Keratinocyte (primary cell): ENCODE measurements around the gene CCDC12. TPM values are rescaled to one million over a fixed set of nuclear protein-coding genes. Genes with fewer than 3 reads are reported as not detected.

Experiments
- DNase-seq: peaks from one replicate; pipeline ENCODE4 v3.0.0-alpha.2; 2011; ENCODE audit warnings: low read depth, missing footprints, low spot score
- FAIRE-seq: peaks from 2 replicates; lab custom pipeline; 2011; peaks lifted over from hg19 to GRCh38; lab: Jason Lieb, UNC
- H2AFZ ChIP-seq: 2 replicates; pipeline ENCODE4 v1.6.0; 2012; ENCODE audit warnings: low read length, control low read depth, inconsistent platforms; ENCODE audit not compliant: control insufficient read depth
- H3K27ac ChIP-seq: 2 replicates; pipeline ENCODE4 v1.5.1; 2011; ENCODE audit warnings: low read length; ENCODE audit not compliant: control insufficient read depth, insufficient read depth
- H3K27me3 ChIP-seq: 3 replicates; pipeline ENCODE4 v1.6.0; 2011; ENCODE audit warnings: low read length; ENCODE audit not compliant: control insufficient read depth, insufficient read depth; ENCODE audit errors: extremely low read depth
- H3K36me3 ChIP-seq, 2 experiments: 2 replicates in 1 of 2; 3 replicates in 1 of 2; pipeline ENCODE4 v1.5.1; 2011; ENCODE audit warnings: low read length in 2 of 2, mild to moderate bottlenecking in 1 of 2; ENCODE audit not compliant: control insufficient read depth in 2 of 2, insufficient read depth in 2 of 2; ENCODE audit errors: extremely low read depth in 1 of 2
- H3K4me1 ChIP-seq: 3 replicates; pipeline ENCODE4 v1.5.1; 2011; ENCODE audit warnings: low read length; ENCODE audit not compliant: control insufficient read depth, insufficient read depth; ENCODE audit errors: extremely low read depth
- H3K4me2 ChIP-seq: 3 replicates; pipeline ENCODE4 v1.6.0; 2011; ENCODE audit warnings: low read depth, low read length; ENCODE audit not compliant: control insufficient read depth, insufficient read depth; ENCODE audit errors: extremely low read depth
- H3K4me3 ChIP-seq, 3 experiments: fragments of 200-600 bp in 1 of 3; sonication (generic) in 1 of 3; 2 replicates in 2 of 3; 3 replicates in 1 of 3; pipeline ENCODE4 v1.5.1; 2011 to 2016; ENCODE audit warnings: low read length in 3 of 3, mild to moderate bottlenecking in 3 of 3, control low read depth in 2 of 3, inconsistent platforms in 1 of 3, low read depth in 1 of 3, mixed read lengths in 1 of 3, mixed run types in 1 of 3, moderate library complexity in 1 of 3; ENCODE audit not compliant: control insufficient read depth in 2 of 3, insufficient read depth in 2 of 3; ENCODE audit errors: extremely low read depth in 1 of 3
- H3K79me2 ChIP-seq: 2 replicates; pipeline ENCODE4 v1.6.0; 2012; ENCODE audit warnings: low read length; ENCODE audit not compliant: control insufficient read depth, insufficient read depth
- H3K9ac ChIP-seq: 3 replicates; pipeline ENCODE4 v1.6.0; 2011; ENCODE audit warnings: low read length; ENCODE audit not compliant: control insufficient read depth, insufficient read depth; ENCODE audit errors: extremely low read depth
- H3K9me1 ChIP-seq: 3 replicates; pipeline ENCODE4 v1.6.0; 2011; ENCODE audit warnings: low read length; ENCODE audit not compliant: control insufficient read depth, insufficient read depth; ENCODE audit errors: extremely low read depth
- H3K9me3 ChIP-seq: 2 replicates; pipeline ENCODE4 v1.5.1; 2012; ENCODE audit warnings: low read depth, low read length; ENCODE audit not compliant: control insufficient read depth
- H4K20me1 ChIP-seq: 3 replicates; pipeline ENCODE4 v1.6.0; 2011; ENCODE audit warnings: low read length; ENCODE audit not compliant: control insufficient read depth, insufficient read depth; ENCODE audit errors: extremely low read depth
- EZH2 ChIP-seq: IDR thresholded peaks from one replicate; pipeline ENCODE4 v1.6.1; 2012; ENCODE audit warnings: inconsistent platforms, mild to moderate bottlenecking, low read length, moderate library complexity
- dilution Hi-C: fragments of 300-500 bp; cut with MboI; formaldehyde crosslinking; loops from one replicate; pipeline ENCODE4 v1.7.0; 2020; ENCODE audit warnings: low sequenced_read_pairs; ENCODE audit not compliant: extremely low pct_ligation_motif_present
- polyA plus RNA-seq, 5 experiments: library from polyadenylated mRNA; depleted of rRNA in 3 of 5; stranded (reverse) in 3 of 5; stranded (forward) in 1 of 5; unstranded in 1 of 5; fragments of >200 nt; gene quantifications; 1 replicate in 1 of 5; 2 replicates in 3 of 5; 3 replicates in 1 of 5; pipeline versions ENCODE4 v1.2.1 to v1.2.3, GENCODE V29; 2011 to 2012; ENCODE audit warnings: missing spikeins in 2 of 5, low read depth in 1 of 5, low replicate concordance in 1 of 5
- TF ChIP-seq, protein P1 (sequence below), 3 experiments: IDR thresholded peaks in 1 of 3; conservative IDR thresholded peaks in 1 of 3; optimal IDR thresholded peaks in 1 of 3; 2 replicates in 2 of 3; 3 replicates in 1 of 3; pipeline versions ENCODE3 to v1.5.1; 2011; ENCODE audit warnings: low read length in 3 of 3, mild to moderate bottlenecking in 3 of 3, moderate library complexity in 2 of 3, control low read depth in 1 of 3, inconsistent platforms in 1 of 3; ENCODE audit not compliant: insufficient read depth in 2 of 3; ENCODE audit errors: extremely low read depth in 1 of 3

CCDC12 gene
- polyA plus RNA-seq, 1 donor (not counting 4 experiments of a cell fraction or from before 2014, with no cell fraction given) = 27.5 TPM

DNA sequence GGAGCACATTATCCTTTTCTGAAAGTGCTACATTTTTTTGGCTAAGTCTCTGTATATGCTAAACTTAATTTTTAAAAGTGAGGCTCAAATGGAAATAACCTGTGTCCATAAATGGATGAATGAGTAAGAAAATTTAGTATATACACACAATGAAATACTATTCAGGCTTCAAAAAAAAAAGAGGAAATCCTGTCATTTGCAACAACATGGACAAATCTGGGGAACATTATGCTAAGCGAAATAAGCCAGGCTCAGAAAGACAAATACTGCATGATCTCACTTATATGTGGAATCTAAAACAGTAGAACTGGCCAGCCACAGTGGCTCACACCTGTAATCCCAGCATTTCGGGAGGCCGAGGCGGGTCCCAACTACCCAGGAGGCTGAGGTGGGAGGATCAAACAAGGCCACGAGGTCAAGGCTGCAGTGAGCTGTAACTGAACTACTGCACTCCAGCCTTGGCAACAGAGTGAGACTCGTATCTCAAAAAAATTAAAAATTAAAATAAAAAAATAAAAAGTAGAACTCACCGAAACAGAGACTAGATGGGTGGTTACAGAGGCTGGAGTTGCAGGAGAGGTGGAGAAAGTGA is 25.8 kb downstream of the CCDC12 start:
- dilution Hi-C loops = no loop called here
- no peak overlapping the region for H3K4me2 ChIP-seq
- no peaks in the 10 kb centered on the region for H3K9me3 ChIP-seq
- H4K20me1 ChIP-seq = peaks cover 32% of the 10 kb centered on the region
- H3K4me1 ChIP-seq = peaks cover 42% of the 10 kb centered on the region
- H3K4me3 ChIP-seq = no peak overlapping the region
- no peak for DNase-seq
- FAIRE-seq = no peak
- H3K27ac ChIP-seq = no peak overlapping the region
- H2AFZ ChIP-seq = no peak overlapping the region
- TF ChIP-seq EZH2 = no peak
- TF ChIP-seq, protein P1, sequence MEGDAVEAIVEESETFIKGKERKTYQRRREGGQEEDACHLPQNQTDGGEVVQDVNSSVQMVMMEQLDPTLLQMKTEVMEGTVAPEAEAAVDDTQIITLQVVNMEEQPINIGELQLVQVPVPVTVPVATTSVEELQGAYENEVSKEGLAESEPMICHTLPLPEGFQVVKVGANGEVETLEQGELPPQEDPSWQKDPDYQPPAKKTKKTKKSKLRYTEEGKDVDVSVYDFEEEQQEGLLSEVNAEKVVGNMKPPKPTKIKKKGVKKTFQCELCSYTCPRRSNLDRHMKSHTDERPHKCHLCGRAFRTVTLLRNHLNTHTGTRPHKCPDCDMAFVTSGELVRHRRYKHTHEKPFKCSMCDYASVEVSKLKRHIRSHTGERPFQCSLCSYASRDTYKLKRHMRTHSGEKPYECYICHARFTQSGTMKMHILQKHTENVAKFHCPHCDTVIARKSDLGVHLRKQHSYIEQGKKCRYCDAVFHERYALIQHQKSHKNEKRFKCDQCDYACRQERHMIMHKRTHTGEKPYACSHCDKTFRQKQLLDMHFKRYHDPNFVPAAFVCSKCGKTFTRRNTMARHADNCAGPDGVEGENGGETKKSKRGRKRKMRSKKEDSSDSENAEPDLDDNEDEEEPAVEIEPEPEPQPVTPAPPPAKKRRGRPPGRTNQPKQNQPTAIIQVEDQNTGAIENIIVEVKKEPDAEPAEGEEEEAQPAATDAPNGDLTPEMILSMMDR (optimal IDR thresholded peaks at IDR 0.05 in 1 of 3, IDR thresholded peaks at IDR 0.05 in 1 of 3, conservative IDR thresholded peaks at IDR 0.05 in 1 of 3; ENCODE audit: extremely low read depth in 1 of 3, insufficient read depth in 2 of 3, low read length in 3 of 3) = no peak
- peaks cover 20% of the 10 kb centered on the region for H3K9me1 ChIP-seq
- H3K27me3 ChIP-seq = no peaks in the 10 kb centered on the region
- peaks cover 3 to 16% of the 10 kb centered on the region in 2 experiments for H3K36me3 ChIP-seq
- peaks cover 70% of the 10 kb centered on the region for H3K79me2 ChIP-seq
- H3K9ac ChIP-seq = no peak overlapping the region

DNA sequence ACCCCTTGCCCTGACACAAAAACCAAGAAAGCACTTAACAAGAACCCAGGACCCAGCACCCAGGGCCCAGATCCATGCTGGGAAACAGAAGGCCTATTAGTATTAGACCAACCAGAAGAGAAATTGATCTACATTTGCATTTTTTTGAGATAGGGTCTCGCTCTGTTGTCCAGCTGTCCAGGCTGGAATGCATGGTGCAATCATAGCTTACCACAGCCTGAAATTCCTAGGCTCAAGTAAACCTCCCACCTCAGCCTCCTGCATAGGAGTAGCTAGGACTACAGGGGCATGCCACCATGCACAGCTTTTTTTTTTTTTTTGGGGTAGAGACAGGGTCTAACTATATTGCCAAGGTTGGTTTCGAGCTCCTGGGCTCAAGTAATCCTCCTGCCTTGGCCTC is 26.4 kb downstream of the CCDC12 start:
- no peak for DNase-seq
- H3K4me3 ChIP-seq = no peak overlapping the region
- H3K9me1 ChIP-seq = peaks cover 20% of the 10 kb centered on the region
- H3K4me1 ChIP-seq = peaks cover 47% of the 10 kb centered on the region
- no peaks in the 10 kb centered on the region for H3K9me3 ChIP-seq
- no peak overlapping the region for H3K4me2 ChIP-seq
- no peak overlapping the region for H3K9ac ChIP-seq
- H3K27ac ChIP-seq = no peak overlapping the region
- FAIRE-seq = no peak
- peaks cover 69% of the 10 kb centered on the region for H3K79me2 ChIP-seq
- no peaks in the 10 kb centered on the region for H3K27me3 ChIP-seq
- dilution Hi-C loops = no loop called here
- no peak overlapping the region for H2AFZ ChIP-seq
- peaks cover 3 to 12% of the 10 kb centered on the region in 2 experiments for H3K36me3 ChIP-seq
- peaks cover 28% of the 10 kb centered on the region for H4K20me1 ChIP-seq
- TF ChIP-seq, protein P1 (optimal IDR thresholded peaks at IDR 0.05 in 1 of 3, IDR thresholded peaks at IDR 0.05 in 1 of 3, conservative IDR thresholded peaks at IDR 0.05 in 1 of 3; ENCODE audit: extremely low read depth in 1 of 3, insufficient read depth in 2 of 3, low read length in 3 of 3) = no peak
- no peak for TF ChIP-seq EZH2
